ENCODE results near the gene ALK. TPM values are rescaled to one million over a fixed set of nuclear protein-coding genes. Genes with fewer than 3 reads are reported as not detected.

Gene ALK
- total RNA-seq, 2 donors from 2014 or later, result 0.13 to 0.46 TPM

DNA sequence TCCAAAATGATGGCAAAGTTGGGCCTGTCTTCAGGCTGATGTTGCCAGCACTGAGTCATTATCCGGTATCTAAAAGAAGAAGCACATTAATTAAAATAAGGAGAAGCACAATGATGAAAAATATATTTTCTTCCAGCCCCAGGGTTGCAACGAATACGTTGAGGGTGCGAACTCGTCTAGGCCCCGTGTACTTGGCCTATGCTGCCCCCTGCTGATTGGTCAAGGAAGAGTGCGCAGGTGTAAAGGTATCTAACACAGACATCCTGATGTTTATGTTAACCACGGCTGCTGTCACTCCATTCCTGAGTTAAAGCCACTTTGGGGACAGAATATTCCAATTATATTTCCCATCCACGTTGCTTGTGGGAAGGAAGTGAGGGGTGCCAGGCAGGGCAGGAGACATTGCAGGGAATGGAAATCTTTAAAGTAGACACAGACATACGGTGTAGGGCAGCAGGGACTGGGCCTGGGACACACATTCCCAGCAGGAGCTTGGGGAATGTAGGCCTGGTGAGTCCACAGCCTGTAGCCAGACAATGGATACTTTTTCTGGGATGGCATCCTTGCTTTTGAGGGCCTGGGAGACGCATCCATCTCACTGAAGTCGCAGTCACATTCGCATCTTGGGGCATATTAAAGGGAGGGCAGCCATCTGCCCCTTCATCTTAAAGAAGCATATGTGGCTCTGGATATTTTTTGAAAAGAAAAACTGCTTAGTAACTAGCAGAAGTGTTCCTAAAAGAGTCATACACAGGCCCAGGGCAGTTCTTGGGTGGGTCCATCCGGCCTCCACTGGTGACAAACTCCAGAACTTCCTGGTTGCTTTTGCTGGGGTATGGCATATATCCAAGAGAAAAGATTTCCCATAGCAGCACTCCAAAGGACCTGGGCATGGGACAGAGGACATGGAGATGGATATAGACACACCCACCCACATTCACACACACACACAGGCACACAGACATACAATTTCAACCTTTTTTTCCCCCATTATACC, 724.3 kb downstream of the ALK start:
- H3K27me3 ChIP-seq (ENCODE audit: control insufficient read depth, insufficient read depth, low read length, poor library complexity, severe bottlenecking), result no peaks in the 10 kb centered on the region

DNA sequence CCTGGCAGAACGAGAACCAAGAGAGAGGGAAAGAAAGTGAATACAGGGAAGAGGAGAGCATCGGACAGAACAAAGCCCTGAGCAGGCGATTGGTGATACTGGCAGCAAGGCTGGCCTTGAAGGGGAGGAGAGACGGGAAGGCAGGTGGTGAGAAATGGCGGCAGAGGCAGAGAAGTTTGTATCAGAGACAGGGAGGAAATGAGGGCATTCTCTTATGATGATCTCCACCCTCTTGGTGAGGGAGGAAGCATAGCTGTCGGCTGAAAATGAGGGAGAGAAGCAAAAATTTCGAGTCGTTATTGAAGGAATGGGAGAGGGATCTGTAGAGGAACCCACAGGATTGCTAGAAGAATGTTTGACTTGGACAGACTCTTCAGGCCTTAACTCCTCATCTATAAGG, 725.6 kb downstream of the ALK start:
- no peaks in the 10 kb centered on the region for H3K9me3 Mint-ChIP-seq
- no peak overlapping the region for H3K27ac Mint-ChIP-seq
- WGBS, 2 experiments (ENCODE audit: insufficient coverage in 1 of 2, insufficient read length in 1 of 2), result 92 to 98% methylated on average over 8 of the region's 8 CpGs
- Histone ChIP-seq H3K9me3 (ENCODE audit: control insufficient read depth, low read length) (no peaks in the 10 kb centered on the region), H3K27ac (ENCODE audit: low read depth, low read length) (no peak overlapping the region), H3K4me3 (ENCODE audit: low read length) (no peak overlapping the region), H3K27me3 (ENCODE audit: control insufficient read depth, insufficient read depth, low read length, poor library complexity, severe bottlenecking) (no peaks in the 10 kb centered on the region), H3K9ac (ENCODE audit: extremely low read depth, low read length, poor library complexity, severe bottlenecking) (no peak overlapping the region), H3K4me1 (ENCODE audit: control insufficient read depth, insufficient read depth, low read length) (no peaks in the 10 kb centered on the region), H3K36me3 (ENCODE audit: control insufficient read depth, insufficient read depth, low read length) (no peaks in the 10 kb centered on the region)
- DNase-seq, result no peak
- H3K27me3 Mint-ChIP-seq (ENCODE audit: insufficient read depth), result peaks cover 6% of the 10 kb centered on the region
- peaks cover 2% of the 10 kb centered on the region for H3K4me1 Mint-ChIP-seq
- no peak for TF ChIP-seq CTCF (conservative IDR thresholded peaks at IDR 0.05)
- no peak overlapping the region for H3K4me3 Mint-ChIP-seq
- no peaks in the 10 kb centered on the region for H3K36me3 Mint-ChIP-seq (ENCODE audit: low read depth)

More for the DNA sequence above, 724.3 kb downstream of the ALK start:
- Histone ChIP-seq H3K9me3 (ENCODE audit: control insufficient read depth, low read length) (no peaks in the 10 kb centered on the region), H3K4me3 (ENCODE audit: low read length) (no peak overlapping the region), H3K4me1 (ENCODE audit: control insufficient read depth, insufficient read depth, low read length) (no peaks in the 10 kb centered on the region), H3K27ac (ENCODE audit: low read depth, low read length) (no peak overlapping the region), H3K9ac (ENCODE audit: extremely low read depth, low read length, poor library complexity, severe bottlenecking) (no peak overlapping the region), H3K36me3 (ENCODE audit: control insufficient read depth, insufficient read depth, low read length) (no peaks in the 10 kb centered on the region)
- WGBS, 2 experiments (ENCODE audit: insufficient coverage in 1 of 2, insufficient read length in 1 of 2), result 36 to 57% methylated on average over 10 to 14 of the region's 14 CpGs
- Mint-ChIP-seq H3K4me3 (no peak overlapping the region), H3K36me3 (ENCODE audit: low read depth) (no peaks in the 10 kb centered on the region), H3K27me3 (ENCODE audit: insufficient read depth) (peaks cover 6% of the 10 kb centered on the region), H3K27ac (no peak overlapping the region), H3K4me1 (peaks cover 9% of the 10 kb centered on the region), H3K9me3 (no peaks in the 10 kb centered on the region)
- TF ChIP-seq CTCF (conservative IDR thresholded peaks at IDR 0.05), result peak; percentile 96
- DNase-seq, result peak; percentile 94

- H3K9ac ChIP-seq (ENCODE audit: extremely low read depth, low read length, poor library complexity, severe bottlenecking), result no peak overlapping the region
- H3K4me1 ChIP-seq (ENCODE audit: control insufficient read depth, insufficient read depth, low read length), result no peaks in the 10 kb centered on the region
- no peak for TF ChIP-seq CTCF (conservative IDR thresholded peaks at IDR 0.05)
- WGBS, 2 experiments (ENCODE audit: insufficient coverage in 1 of 2, insufficient read length in 1 of 2), result 86 to 90% methylated on average over 2 to 7 of the region's 7 CpGs
- peaks cover 8% of the 10 kb centered on the region for H3K27me3 Mint-ChIP-seq (ENCODE audit: insufficient read depth)
- H3K27ac Mint-ChIP-seq, result no peak overlapping the region
- no peaks in the 10 kb centered on the region for H3K27me3 ChIP-seq (ENCODE audit: control insufficient read depth, insufficient read depth, low read length, poor library complexity, severe bottlenecking)
- H3K4me3 ChIP-seq (ENCODE audit: low read length), result no peak overlapping the region
- no peaks in the 10 kb centered on the region for H3K36me3 Mint-ChIP-seq (ENCODE audit: low read depth)
- no peak overlapping the region for H3K27ac ChIP-seq (ENCODE audit: low read depth, low read length)
- no peaks in the 10 kb centered on the region for H3K36me3 ChIP-seq (ENCODE audit: control insufficient read depth, insufficient read depth, low read length)
- peaks cover 2% of the 10 kb centered on the region for H3K4me1 Mint-ChIP-seq
- no peak overlapping the region for H3K4me3 Mint-ChIP-seq
- no peaks in the 10 kb centered on the region for H3K9me3 ChIP-seq (ENCODE audit: control insufficient read depth, low read length)
- H3K9me3 Mint-ChIP-seq, result no peaks in the 10 kb centered on the region
- DNase-seq, result no peak
Observed at GRCh38 chr2:29193681-29194080, 727.7 kb downstream of the ALK start.
